GM19238 (cell line): ENCODE results near the gene TRMT5.

ENCODE experiments used
- DNase-seq: peaks from one replicate; pipeline ENCODE4 v3.0.0; 2011; ENCODE audit warnings: low spot score; ENCODE audit not compliant: insufficient read length

TRMT5 gene, protein sequence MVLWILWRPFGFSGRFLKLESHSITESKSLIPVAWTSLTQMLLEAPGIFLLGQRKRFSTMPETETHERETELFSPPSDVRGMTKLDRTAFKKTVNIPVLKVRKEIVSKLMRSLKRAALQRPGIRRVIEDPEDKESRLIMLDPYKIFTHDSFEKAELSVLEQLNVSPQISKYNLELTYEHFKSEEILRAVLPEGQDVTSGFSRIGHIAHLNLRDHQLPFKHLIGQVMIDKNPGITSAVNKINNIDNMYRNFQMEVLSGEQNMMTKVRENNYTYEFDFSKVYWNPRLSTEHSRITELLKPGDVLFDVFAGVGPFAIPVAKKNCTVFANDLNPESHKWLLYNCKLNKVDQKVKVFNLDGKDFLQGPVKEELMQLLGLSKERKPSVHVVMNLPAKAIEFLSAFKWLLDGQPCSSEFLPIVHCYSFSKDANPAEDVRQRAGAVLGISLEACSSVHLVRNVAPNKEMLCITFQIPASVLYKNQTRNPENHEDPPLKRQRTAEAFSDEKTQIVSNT

DNA sequence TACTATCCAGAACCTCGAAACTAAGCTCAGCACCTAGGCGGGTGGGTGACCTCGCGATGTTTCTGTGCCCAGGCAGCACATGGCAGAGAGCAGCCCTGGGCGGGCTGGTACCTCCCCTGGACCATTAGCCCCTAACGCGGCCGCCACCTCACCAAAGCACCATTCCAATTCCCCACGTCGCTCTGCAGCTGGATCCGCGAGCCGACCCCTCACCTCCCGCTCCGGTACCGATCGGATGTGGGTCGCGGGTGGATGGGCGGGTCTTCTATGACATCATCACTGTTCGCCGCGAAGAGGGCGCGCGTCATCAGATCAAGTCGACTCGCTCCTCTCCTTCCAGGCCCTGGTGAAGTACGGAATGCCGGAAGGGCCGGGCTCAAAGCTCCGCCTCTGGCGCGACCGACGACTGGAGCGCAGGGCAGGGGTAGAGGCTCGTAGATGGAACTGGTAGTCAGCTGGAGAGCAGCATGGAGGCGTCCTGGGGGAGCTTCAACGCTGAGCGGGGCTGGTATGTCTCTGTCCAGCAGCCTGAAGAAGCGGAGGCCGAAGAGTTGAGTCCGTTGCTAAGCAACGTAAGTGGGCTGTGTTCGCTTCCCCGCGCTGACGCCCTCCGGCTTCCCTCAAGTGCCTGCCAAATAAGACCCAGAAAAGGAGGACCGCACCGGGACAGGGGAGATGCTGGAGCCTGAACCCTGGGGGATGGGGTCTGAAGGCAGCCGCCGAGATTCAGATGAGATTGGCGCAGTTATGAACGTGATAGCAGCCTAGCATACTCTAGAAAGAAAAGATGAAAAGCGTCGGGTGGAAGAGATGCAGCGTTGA is at the start of gene TRMT5, which contains the start of gene SLC38A6:
TRMT5 (minus strand) TSS at position 269 of the 822 bp plus-strand sequence; CDS start at position 163, 106 bp downstream.
SLC38A6 (plus strand) TSS at position 435 of the 822 bp plus-strand sequence; CDS start at position 468, 33 bp downstream.
- DNase-seq: peak; percentile 74

- no peak for DNase-seq
These were observed 45.6 kb upstream of the TRMT5 start for GRCh38 chr14:61026526-61026925.

DNA sequence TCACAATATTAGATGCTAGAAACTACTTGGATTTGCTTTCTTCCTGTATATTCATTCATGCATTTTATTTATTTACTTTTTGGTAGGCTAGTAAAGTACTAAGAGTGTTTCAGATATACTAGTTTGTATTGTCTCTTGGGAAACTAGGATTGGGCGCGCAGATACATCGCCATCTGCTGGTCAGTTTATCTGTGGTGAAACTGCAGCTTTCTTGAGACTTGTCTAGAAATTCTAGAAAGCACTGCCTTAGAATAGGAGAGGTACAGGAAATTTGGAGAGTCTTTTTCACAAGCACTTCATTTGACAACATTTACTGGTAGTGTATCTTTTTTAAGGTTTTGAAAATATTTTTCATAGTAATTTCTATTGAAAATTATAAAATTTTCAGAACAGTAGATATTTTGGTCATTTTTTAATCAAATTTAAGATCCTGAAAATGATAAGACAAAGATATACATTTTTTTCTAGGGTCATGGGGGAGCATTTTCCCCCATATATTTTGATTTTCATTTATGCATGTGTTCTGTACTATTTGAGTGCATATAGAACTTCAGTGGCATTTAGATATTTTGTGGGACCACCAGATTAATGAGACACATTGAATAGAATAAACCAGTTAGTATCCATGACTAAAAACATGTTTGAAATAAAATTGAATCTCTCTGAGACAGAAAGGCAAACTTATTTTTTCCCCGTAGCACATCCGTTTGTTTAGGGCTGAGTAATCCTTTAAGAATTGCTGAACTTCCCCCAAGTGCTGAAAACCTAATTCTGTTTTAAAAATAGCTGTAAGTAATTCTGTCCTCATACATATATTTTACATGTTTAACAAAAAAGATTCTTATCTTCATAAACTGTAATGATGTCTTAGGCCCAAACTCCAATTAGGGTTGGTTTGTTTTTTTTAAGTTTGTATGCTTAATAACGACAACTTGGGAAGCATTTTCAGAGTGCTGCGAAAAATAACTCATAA is 44.7 kb upstream of the TRMT5 start:
- DNase-seq: peak; percentile 6

DNA sequence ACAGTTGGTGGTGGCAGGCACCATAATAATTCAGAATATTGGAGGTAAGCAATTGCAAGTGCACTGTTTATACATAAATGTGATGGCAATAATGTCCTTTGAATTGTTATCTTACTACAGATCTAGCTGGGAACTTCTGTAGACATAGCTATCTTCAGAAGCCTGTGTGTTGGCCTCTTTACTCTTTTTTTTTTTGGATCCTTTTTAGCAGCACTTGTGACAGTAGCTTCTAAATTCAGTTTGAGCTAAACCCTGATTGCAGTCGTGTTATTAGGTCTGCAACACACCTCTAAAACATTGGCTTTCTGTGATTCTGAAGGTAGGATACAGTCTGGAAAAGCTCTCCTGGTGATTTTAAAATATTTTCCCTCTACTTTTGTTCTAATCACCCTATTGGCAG is 38.7 kb upstream of the TRMT5 start:
- DNase-seq: no peak

GRCh38 chr14:61003571-61003970 is 22.7 kb upstream of the TRMT5 start:
- no peak for DNase-seq

DNA sequence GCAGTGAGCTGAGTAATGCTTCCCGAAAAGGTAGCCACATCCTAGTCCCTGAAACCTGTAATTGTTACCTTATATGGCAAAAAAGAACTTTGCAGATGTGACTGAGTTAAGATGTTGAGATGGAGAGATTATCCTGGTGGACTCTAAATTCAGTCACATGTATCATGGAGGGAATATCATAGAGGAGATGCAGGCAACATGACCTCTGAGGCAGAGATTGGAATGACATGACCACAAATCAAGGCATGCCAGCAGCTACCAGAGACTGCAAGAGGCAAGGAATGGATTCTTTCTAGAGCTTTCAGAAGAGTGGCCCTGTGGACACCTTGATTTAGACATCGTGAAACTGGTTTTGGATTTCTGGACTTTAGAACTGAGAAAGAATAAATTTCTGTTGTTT is 18.7 kb upstream of the TRMT5 start:
- no peak for DNase-seq

DNA sequence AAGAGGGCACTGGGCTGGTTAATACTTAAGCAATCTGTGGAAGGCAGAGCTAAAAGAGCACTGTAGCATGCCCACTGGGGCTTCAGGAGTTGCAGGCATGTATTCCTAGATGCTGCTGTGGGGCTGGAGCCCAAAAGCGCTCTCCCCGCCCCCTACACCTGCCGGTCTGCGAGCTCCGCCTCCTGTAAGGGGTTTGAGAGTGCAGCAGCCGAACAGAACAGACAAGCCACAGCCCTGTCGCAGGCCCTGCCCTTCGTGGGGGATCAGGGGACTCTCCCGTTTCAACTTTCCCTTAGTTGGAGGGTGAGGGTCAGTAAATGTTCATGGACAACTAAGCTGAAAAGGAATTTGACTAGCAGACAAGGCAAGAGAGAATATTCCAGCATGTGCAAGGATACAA is 17.7 kb upstream of the TRMT5 start:
- no peak for DNase-seq

DNA sequence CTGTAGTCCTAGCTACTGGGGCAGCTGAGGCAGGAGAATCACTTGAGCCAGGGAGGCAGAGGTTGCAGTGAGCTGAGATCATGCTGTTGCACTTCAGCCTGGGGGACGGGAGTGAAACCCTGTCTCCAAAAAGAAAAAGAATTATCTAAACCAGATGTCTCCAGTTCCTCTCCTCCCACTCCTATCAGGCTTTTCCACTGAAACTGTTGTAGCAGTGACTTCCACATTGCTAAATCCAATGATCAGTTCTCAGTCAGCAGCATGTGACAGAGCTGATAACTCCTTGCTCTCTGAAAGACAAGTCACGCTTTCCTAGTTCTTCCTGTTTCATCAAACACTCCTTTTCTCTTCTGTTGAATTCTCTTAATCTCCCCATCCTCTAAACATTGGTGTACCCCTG is 8.7 kb upstream of the TRMT5 start:
- DNase-seq: no peak

DNA sequence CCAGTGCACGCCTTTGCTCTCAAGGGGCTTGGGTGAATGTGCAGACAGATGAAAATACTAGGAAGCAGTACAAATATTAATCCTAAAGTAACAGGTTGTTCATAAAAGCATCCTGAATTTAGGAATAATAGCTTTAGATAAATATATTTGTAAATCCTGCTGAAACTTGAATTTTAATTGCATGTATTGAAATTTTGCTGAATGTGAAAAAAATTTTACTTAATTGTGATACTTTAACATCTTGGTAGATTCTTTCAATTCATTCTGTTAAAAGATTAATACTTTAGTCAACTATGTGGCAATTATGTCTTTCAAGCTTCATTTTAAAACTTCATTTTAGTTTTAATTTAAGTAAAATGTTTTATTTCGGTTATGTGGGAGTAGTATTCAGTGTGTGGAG is 5.6 kb upstream of the TRMT5 start:
- no peak for DNase-seq

- no peak for DNase-seq
These were observed 3.3 kb upstream of the TRMT5 start for GRCh38 chr14:60984196-60984595.

- no peak for DNase-seq
These were observed 965 bp upstream of the TRMT5 start for GRCh38 chr14:60981633-60982455.

GRCh38 chr14:60977847-60978246 is 3.0 kb downstream of the TRMT5 start:
- DNase-seq: no peak

- DNase-seq: no peak
These were observed 5.3 kb downstream of the TRMT5 start for GRCh38 chr14:60975551-60975950.

DNA sequence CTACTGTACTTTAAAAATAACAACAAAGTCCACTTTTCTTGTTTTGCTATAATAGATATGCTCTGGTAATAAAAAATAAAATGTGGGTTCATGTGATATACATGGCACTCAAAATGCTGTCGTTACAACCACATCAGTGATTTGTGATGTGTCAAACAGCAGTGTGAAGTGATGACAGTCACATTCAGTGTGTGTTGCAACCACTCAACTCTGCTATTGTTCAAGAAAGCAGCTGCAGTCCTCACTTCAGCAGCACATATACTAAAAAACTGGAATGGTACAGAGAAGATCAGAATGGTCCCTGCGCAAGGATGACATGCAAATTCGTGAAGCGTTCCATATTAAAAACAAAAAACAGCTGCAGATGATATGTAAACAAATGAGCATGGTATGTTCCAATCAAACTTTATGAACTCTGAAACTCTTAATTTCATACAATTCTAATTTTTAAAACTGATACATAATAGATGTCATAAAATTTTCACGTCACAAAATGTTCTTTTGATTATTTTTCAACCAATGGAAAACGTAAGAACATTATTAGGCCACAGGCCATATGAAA is 6.7 kb downstream of the TRMT5 start:
- no peak for DNase-seq

DNA sequence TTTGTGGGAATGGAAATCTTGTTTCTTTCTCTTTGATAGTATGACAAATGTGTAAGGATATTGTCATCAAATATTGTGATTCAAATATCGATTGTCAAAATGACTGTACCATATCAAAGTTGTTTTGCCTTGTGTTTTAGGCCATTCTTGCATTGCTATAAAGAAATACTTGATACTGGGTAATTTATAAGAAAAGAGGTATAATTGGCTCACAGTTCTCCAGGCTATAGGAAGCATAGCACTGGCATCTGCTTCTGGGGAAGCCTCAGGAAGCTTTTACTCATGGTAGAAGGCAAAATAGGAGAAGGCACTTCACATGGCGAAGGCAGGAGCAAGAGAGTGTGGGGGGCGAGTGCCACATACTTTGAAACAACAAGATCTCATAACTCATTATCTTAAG is 7.8 kb downstream of the TRMT5 start:
- DNase-seq: no peak

GRCh38 chr14:60972295-60972694 is 8.6 kb downstream of the TRMT5 start:
- no peak for DNase-seq

GRCh38 chr14:60971271-60971670 is 9.6 kb downstream of the TRMT5 start:
- no peak for DNase-seq

- DNase-seq: no peak
These were observed 10.7 kb downstream of the TRMT5 start for GRCh38 chr14:60970146-60970545.

DNA sequence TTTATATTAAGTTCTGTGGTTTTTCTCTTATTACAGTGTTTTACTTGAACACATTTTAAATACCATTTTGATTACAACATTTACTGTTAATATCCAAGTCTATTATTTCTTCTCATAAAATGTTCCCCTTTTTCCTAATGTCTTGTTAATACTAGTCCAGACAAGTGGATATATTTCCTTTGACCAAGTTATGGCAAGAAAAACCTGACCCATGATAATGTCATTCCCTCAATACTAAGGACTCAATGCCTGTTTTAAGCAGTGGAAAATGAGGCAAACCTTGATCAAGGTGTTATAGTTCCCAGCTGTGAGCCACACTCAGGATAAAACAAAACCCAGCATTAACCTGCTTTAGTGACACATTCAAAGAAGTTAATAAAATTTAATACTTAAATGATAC is 12.2 kb downstream of the TRMT5 start:
- DNase-seq: no peak

- DNase-seq: no peak
These were observed 12.8 kb downstream of the TRMT5 start for GRCh38 chr14:60968099-60968498.
